A172 (cell line): ENCODE measurements around the gene OLA1. TPM values are rescaled to one million over a fixed set of nuclear protein-coding genes. Genes with fewer than 3 reads are reported as not detected.

Experiments
- DNase-seq: peaks from one replicate; pipeline ENCODE4 v3.0.0-alpha.2; 2015; ENCODE audit warnings: low spot score
- total RNA-seq: library from RNA; depleted of rRNA; stranded (reverse); fragments of >200 nt; shearing (Covaris generic); gene quantifications from 2 replicates; pipeline ENCODE4 v1.2.3, GENCODE V29; 2014

OLA1 gene
- total RNA-seq, 1 experiment from 2014 or later, result 294 TPM

DNA sequence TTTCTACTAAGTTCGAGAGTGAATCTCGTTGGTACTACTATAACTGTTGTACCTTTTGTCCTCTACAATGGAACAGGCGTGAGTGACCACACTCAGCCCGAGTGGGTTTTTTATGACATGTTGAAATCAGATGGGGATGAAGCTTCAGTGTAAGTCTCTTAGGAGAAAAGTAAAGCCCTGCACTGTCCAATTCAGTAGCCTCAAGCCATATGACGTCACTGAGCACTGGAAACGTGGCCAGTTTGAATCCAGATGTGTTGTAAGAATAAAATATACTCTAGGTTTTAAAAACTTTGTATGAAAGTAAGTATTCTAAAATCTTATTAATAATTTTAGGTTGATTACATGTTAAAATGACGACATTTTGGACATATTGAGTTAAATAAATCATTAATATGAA is 181.5 kb downstream of the OLA1 start:
- no peak for DNase-seq

DNA sequence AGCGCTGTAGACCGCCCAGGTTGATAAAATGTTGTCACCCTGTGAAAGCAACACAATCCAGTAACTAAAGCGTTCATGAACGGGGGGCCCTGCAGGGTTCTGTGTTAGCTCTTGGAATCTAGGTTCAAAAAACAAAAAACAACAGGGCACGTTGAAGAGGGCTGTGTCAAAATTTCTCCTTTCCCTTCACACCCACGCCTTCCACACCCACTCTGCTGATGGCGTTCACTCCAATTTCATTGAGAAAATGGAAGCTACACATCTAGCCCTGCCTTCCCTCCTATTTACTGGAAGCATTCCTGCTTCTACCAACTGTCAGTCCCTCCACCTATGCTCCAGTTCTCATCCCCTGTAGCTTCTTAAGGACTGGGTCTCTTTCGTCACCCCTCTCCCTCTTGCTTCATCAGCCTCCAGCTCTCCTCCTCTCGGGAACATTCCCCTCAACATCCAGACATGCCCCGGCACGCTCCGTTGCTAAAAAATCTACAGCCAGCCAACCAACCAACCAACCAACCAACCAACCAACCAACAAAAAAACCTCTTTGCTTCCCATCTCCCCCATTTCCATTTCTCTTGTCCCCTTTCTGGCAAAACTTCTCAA is 184.7 kb downstream of the OLA1 start:
- no peak for DNase-seq

DNA sequence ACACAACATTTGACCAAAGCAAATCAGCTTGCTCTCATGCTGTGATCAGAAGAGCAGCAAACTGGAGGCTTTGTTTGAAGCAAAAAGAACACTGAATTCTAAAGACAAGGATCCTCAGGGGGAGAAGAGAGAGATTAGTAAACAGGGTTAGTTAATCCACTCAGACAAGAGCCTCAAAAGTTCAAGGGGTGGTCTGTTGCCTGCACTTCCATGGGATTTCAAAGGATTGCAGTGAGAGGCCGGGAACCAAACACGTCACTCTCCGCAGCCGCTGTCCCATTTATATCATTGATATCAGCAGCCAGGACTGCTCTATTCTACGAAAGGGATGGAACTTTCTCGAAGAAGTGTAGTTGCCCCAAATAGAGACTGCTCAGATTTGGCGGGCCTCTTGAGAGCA is 185.4 kb downstream of the OLA1 start:
- no peak for DNase-seq

DNA sequence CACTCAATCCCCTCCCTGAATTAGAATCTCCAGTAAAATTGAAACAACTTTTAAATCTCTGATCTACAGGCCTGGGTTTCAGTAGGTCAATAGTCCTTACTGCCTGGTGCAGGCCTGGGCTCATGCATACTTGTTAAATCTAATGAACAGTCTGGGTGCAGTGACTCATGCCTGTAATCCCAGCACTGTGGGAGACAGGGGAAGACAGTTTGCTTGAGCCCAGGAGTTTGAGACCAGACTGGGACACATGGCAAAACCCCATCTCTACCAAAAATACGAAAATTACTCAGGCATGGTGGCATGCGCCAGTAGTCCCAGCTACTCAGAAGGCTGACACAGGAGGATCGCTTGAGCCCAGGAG is 188.5 kb downstream of the OLA1 start:
- DNase-seq, result peak; percentile 36

DNA sequence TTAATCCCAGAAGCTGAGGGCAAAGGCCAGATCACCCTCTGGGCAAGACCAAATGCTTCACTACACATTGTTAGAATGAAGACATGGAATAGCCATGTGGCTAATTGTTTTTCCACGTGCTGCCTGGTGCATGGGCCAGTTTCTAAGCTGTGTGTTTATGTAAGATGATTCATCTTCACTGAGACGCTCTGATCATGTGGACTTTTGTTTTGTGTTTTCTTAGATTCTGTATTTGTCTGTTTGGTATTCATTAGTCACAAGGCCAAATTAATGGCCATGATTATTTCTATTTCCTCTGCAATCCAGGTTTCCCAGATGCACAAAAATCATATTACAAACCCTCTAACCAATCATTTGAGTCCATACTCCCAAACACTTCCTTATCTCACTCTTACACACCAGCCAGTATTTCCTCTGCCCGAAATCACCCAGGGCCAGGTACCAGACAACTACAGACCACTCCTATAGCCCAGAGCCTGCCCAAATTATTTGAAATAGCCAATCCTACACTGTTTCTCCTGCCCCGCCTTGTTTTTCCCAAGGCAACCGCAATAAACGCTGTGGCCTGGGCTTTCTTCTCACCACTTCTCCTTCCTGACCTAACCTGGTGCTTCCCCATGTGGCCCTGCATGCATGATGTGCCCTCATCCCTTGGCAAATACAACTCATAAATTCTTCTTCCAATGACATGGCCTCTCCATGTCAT is 189.0 kb downstream of the OLA1 start:
- peak; percentile 16 for DNase-seq

DNA sequence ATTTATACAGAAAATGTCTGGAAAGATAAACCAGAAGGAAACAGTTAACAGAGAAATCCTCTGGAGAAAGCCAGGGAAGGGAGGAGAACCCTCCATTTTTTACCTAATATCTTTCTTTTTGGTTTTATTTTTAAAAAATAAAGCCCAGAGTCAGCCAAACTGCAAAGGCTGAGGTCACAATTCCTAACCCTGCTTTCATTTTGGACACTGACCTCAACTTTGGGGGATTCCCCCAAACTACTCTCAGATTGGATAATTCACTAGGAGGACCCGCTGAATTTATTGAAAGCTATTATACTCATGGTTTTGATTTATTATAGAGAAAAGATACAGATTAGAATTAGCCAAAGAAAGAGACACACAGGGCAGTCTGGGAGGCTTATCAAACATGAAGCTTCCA is 189.9 kb downstream of the OLA1 start:
- DNase-seq, result no peak

DNA sequence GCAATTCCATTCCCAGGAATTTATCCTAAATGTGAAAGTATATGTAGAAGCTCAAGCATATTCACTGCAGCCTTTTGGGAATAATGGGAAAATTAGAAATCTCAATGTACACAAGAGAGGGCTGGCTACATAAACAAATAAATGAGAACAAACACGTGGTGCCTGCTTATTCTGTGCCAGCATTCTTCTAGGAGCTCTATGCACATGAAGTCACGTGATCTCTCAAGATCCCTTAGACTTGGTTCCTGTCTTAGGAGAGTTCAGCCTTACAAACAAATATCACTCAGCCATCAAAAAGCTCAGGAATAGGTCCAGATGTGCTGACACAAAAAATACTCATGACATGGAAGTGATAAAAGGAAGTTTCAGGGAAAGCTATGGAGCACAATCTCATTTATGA is 190.3 kb downstream of the OLA1 start:
- DNase-seq, result no peak

DNA sequence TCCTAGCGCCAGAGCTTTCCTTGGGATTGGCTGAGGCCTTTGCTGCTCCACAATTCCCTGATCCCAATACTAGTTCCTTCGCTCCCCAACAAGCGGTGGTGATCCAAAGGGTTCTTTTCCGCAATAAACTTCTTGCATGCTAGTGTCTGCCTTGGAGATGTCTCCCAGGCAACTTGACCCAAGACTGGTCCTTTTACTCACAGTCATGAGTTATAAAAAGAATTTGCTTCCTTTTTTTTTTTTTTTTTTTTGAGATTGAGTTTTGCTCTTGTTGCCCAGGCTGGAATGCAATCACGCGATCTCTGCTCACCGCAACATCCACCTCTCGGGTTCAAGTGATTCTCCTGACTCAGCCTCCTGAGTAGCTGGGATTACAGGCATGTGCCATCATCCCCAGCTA is 193.4 kb downstream of the OLA1 start:
- DNase-seq, result no peak

DNA sequence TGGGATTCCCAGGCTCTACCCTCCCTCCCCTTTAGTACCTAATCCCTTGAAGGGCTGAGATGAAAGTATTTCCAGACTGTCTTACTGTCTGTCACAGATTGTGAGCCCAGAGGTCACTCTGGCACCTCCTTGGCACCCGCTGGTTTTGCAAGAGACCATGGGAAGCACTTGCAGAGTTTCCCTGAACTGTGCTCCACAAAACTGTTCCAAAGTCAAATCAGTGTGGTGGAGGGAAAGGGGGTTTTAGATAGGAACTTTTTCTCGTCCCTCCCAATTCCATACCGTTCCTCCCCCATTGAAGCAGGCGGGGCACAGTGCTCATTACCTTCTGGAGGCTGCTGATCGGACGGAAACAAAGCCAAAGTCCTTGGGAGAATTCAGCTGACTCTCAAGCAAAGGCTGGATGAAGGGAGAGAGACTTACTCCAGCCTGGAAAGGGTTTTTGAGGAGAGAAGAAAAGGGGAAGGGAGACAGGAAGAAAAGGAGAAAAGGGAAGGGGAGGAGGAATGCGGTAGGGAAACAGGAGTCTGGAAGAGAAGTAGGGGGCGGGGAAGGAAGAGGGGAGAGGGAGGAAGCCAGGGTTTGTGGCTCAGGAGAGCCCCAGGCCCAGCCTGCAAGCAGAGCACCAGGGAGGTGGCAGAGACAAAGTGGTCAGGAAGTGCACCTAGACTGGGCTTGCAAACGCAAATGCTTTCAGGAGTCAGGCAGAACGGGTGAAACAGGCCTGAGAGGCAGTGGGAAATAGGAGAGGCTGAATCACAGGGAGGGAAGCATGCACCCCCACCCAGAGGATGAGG is 194.8 kb downstream of the OLA1 start:
- no peak for DNase-seq

DNA sequence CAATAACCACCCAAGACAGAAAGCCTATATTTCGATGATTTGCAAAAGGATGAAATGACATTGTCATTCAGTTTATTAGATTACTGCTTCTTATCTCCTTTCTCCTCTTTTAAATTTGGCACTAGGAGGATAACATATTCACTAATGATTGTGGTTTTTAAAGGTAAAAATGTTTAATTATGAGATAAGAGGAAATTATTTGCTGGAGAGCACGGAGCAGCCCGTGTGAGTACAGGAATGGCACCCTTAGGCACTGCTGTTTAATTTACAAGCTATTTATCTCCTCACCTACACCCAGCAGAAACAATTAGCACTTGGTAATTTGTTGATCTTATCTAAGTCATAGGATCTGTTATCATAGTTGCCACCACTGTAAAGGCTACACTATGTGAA is 195.8 kb downstream of the OLA1 start:
- no peak for DNase-seq

DNA sequence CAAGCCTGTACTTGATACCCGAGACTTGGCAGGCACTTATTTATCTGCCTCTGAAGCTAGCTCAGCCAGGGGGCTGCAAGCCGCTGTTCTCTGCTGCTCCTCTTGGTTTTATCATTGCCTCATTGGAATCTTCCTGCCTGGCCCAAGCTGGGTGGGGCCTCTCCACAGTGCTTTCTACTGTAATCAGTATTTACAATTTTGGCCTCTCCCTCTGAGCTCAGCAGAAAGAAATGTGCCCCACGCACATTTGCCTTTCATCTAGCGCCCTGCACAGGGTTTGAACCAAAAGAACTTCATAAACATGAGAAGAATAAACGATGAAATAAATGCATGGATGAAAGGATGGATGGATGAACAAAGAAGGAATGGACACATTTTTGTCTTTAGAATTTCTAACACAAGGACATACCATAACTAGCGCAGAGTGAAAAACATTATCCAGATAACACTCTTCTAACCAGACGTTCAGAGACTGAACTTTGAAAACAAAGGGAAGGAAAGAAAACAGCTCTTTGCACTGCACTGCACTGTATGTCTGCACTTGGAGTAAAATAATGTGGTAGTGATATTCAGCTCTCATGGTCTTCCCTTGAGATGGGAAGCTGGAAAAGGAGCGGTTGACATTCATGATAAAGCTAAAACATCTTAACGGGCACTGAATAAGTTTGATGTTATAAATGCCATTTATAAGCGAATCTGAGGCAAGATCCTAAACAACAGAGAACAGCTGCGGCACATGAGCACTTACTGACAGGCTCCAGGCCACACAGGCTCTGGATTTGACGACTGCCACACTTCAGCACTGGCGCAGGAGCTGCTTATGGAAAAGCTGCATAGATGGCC is 196.4 kb downstream of the OLA1 start:
- DNase-seq, result peak; percentile 65

DNA sequence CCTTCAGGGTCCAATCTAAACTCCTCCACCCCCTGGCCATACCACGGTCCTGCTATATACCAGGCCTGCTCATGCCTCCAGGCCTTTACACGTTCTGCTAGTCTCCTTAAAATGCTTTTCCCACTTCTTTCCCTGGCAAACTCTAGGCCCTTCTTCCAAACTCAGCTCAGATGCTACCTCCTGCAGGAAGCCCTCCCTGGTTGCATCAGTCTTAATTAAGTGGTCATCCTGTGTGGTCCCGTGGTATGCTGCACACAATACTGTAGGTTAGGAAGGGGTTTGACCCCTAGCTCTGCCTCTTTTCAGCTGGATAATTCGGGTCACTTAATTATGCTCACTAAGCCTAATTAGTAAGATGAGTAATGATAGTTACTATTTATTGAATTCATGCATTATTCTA is 197.3 kb downstream of the OLA1 start:
- no peak for DNase-seq

DNA sequence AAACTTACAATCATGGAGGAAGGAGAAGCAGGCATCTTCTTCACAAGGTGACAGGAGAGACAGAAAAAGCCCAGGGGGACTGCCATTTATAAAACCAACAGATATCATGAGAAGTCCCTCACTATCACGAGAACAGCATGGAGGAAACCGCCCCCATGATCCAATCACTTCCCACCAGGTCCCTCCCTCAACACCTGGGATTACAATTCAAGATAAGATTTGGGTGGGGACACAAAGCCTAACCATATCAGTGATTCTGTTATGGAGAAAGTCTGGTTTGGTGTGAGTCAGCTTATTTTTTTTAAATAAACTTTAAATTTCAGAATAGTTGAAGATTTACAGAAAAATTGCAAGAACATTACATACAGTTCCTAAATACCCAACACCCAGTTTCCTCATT is 198.4 kb downstream of the OLA1 start:
- no peak for DNase-seq

DNA sequence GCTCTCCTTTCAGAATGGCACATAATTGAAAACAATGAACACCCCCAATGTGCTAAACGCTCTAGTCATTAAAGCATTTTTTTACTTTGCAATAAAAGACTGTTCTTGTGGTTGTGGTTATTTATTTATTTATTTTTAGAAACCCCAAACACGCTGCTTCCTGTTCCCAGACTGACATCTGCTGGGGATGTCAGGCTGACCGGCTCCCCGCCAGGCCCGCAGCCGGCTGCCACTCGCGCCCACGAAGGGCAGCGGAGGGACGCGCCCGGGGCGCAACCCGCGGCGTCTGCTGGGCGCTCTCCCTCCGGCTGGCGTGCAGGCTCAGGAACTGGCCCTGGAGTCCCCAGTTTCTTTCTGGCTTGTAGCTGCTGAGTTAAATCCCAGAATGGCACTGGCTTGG is 200.1 kb downstream of the OLA1 start:
- no peak for DNase-seq

DNA sequence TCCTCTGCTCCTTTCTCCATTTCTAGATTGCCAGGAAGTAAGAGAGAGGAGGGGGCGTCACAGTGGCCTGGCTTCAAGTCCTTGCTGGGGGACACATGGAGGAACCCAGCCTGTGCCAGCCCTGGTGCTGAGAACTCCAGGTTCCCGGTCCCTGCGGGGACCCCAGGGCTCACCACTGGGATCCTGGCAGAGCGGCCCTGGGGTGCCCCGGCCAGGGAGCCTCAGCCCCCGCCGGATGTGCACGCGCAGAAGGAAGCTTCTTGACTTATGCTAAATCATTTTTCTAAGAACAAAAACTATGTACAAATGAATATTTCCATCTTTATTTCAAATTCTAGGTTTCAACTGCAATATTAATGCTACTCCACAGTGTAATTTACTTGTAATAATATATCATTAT is 200.6 kb downstream of the OLA1 start:
- no peak for DNase-seq

DNA sequence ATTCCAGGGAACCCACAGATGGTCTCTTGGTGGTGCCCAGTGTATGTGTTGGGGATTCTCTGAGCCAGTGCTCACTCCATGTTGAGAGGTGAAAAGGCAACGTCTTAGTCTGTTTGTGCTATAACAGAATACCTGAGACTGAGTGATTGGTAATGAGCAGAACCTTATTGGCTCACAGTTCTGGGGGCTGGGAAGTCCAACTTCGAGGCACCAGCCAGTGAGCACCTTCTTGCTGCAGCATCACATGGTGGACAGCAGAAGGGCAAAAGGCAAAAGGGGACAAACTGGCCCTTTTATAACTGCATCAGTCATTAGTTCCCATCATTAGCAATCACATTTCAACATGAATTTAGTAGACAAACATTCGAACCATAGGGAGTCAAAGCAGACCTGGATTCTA is 202.2 kb downstream of the OLA1 start:
- no peak for DNase-seq

DNA sequence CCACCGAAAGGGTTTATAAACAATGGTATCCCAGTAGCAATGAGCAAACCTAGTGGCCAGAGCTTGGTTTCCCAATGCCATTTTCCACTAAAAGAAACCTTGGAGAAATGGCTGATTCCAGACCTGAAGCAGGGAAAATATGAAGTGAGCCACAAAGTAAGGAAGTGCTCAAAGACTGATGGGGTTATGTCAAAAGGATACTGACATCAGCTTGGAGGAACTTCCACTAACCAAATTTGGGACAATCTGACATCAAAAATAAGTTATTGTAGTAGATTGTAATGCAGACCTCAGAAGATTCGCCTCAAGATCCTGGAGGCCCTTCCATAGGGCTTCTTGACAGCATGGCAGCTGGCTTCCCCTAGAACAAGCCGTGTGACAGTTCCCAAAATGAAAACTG is 203.8 kb downstream of the OLA1 start:
- DNase-seq, result no peak

DNA sequence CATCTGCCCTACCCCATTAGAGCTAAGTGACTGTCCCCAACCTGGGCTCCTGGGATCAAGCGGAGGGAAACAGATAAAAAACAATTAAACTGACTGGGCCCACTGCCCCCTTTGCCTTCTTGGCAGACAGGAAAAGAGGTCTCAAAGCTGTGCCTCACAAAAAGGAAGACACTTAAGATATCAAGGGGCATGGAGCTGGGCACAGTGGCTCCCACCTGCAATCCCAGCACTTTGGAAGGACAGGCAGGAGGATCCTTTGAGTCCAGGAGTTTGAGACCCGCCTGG is 208.0 kb downstream of the OLA1 start:
- DNase-seq, result no peak

DNA sequence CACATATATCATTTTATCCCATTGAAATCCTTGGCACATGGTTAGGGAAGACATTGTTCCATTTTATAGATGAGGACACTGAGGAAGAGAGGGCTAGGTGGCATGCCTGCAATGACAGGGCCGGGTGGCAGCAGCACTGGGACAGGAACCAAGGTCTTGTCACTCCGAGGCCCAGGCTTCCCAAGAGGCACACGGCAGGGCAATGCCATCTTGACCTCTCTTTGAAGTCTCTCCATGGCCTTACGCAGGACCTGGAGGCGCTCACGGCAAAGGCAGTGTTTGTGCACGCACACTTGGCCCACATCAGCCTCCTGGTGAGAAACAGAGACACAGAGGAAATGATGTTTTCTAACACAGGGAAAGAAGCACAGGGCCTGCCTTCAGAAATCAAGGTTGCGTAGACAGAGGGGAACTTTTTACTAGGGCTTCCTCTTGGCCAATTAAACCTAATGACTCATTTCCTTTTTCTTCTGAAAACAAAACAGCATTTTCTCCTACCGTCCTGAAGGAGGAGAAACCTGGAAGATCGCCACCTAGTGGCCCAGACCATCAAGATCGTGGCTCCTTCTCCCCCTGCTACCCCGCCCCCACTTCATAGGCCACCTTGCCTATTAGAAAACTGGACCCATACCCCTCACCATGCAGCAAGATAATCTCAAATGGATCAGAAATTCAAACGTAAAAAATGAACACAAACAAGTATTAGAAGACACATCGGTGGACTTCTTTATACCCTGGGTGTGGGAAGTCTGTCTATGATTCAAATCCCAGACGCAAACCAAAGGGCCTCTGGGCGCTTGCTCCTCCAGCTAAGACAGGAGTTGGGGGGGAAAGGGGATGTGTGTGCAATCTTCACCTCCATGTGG is 208.5 kb downstream of the OLA1 start:
- peak; percentile 98 for DNase-seq

DNA sequence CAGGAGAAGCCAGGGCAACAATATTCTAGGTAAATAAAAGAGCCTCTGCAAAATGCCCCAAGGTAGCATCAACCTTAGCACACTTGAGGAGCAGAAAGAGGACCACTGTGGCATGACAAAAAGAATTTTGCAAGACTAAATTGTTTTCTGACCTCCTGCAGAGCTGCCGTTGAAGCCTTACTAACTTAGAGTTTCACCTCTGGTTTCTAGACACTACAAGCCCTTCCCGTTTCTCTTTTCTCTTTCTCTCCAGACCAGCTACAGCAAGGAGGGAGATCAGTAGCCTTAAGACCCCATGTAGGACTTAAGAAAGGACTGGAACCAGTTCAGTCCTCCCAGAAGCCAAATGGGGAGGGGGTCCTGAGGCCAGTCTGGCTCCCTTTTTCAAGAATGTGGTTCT is 209.9 kb downstream of the OLA1 start:
- DNase-seq, result no peak

DNA sequence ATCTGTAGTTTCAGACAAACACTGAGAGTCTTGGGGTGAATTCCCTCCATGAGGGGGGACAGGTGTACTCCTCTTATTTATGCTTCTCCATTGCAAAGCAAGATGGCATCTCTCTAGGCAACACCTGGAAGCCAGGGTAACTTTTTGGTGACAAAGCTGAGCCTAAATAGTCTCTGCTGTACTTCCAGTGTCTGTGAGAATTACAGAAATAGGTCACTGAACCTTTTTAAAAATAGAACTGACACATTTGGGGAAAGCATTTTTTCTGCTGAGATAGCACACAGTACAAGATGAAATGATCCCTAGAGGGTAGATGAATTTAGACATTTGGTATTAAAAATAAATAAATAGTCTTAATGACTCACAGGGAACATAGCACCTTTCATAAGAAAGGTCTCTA is 211.5 kb downstream of the OLA1 start:
- no peak for DNase-seq
